HepG2 (cell line): ENCODE data around the gene BIRC3. TPM values are rescaled to one million over a fixed set of nuclear protein-coding genes. Genes with fewer than 3 reads are reported as not detected.

Experiments used
- BORCS8-MEF2B ChIP-seq: sonication (generic); formaldehyde crosslinking; IDR thresholded peaks from 2 replicates; pipeline ENCODE4 v1.8.0; 2022; ENCODE audit warnings: mild to moderate bottlenecking, missing genetic modification reagents
- DDIT3 ChIP-seq: sonication (generic); formaldehyde crosslinking; IDR thresholded peaks from 2 replicates; pipeline ENCODE4 v1.4.0; 2020; ENCODE audit warnings: mild to moderate bottlenecking, missing genetic modification reagents
- FOXP1 ChIP-seq, 2 experiments: fragments of 450-650 bp in 1 of 2; IDR thresholded peaks; 2 replicates each; pipeline ENCODE4 v1.6.1; 2017 to 2018; ENCODE audit warnings: antibody characterized with exemption in 1 of 2
- HNRNPL ChIP-seq: fragments of 200-400 bp; formaldehyde crosslinking; IDR thresholded peaks from 2 replicates; pipeline ENCODE4 v1.6.1; 2017; ENCODE audit warnings: mild to moderate bottlenecking, low read depth, low read length
- KDM5A ChIP-seq: fragments of 200-600 bp; sonication (generic); IDR thresholded peaks from 2 replicates; pipeline ENCODE4 v1.7.0; 2018; ENCODE audit warnings: antibody characterized with exemption, mild to moderate bottlenecking, low read length, borderline replicate concordance
- MEIS2 ChIP-seq: sonication (generic); formaldehyde crosslinking; IDR thresholded peaks from 2 replicates; pipeline ENCODE4 v1.9.0; 2021; ENCODE audit warnings: mild to moderate bottlenecking, missing genetic modification reagents
- NR3C1 ChIP-seq: sonication (generic); formaldehyde crosslinking; IDR thresholded peaks from 2 replicates; pipeline ENCODE4 v1.4.0; 2020; ENCODE audit warnings: missing genetic modification reagents
- REPIN1 ChIP-seq: sonication (generic); formaldehyde crosslinking; IDR thresholded peaks from 2 replicates; pipeline ENCODE4 v1.8.0; 2022; ENCODE audit warnings: missing genetic modification reagents, low read depth, mild to moderate bottlenecking, borderline replicate concordance
- SIN3A ChIP-seq: IDR thresholded peaks from 2 replicates; pipeline ENCODE4 v1.6.1; 2011; ENCODE audit warnings: low read depth, mild to moderate bottlenecking, control low read depth, low read length, borderline replicate concordance
- ZFP41 ChIP-seq: sonication (generic); formaldehyde crosslinking; IDR thresholded peaks from 2 replicates; pipeline ENCODE4 v1.4.0; 2020; ENCODE audit warnings: mild to moderate bottlenecking, missing genetic modification reagents, borderline replicate concordance
- ZFYVE20 ChIP-seq: sonication (generic); formaldehyde crosslinking; IDR thresholded peaks from 2 replicates; pipeline ENCODE4 v1.8.0; 2023; ENCODE audit warnings: low read depth, mild to moderate bottlenecking, moderate library complexity, missing genetic modification reagents, borderline replicate concordance
- ZMYM2 ChIP-seq: sonication (generic); formaldehyde crosslinking; IDR thresholded peaks from 2 replicates; pipeline ENCODE4 v1.8.0; 2022; ENCODE audit warnings: mild to moderate bottlenecking, missing genetic modification reagents
- ZNF253 ChIP-seq: sonication (generic); formaldehyde crosslinking; IDR thresholded peaks from 2 replicates; pipeline ENCODE4 v1.8.0; 2022; ENCODE audit warnings: mild to moderate bottlenecking, missing genetic modification reagents, borderline replicate concordance
- ZNF34 ChIP-seq: sonication (generic); formaldehyde crosslinking; IDR thresholded peaks from 2 replicates; pipeline ENCODE4 v1.4.0; 2020; ENCODE audit warnings: mild to moderate bottlenecking, missing genetic modification reagents, borderline replicate concordance
- ZNF598 ChIP-seq: sonication (generic); formaldehyde crosslinking; IDR thresholded peaks from 2 replicates; pipeline ENCODE4 v1.5.1; 2020; ENCODE audit warnings: mild to moderate bottlenecking, missing genetic modification reagents, borderline replicate concordance
- ZNF747 ChIP-seq: sonication (generic); formaldehyde crosslinking; IDR thresholded peaks from 2 replicates; pipeline ENCODE4 v1.8.1; 2023; ENCODE audit warnings: missing genetic modification reagents, mild to moderate bottlenecking, borderline replicate concordance
- ZNF790 ChIP-seq: sonication (generic); formaldehyde crosslinking; IDR thresholded peaks from 2 replicates; pipeline ENCODE4 v1.8.0; 2022; ENCODE audit warnings: missing genetic modification reagents, mild to moderate bottlenecking, borderline replicate concordance
- ZSCAN29 ChIP-seq: sonication (generic); formaldehyde crosslinking; conservative IDR thresholded peaks from 2 replicates; pipeline ENCODE4 v1.4.0; 2020; ENCODE audit warnings: mild to moderate bottlenecking, missing genetic modification reagents
- polyA plus RNA-seq, 8 experiments: library from polyadenylated mRNA; depleted of rRNA in 3 of 8; stranded (reverse) in 7 of 8; unstranded in 1 of 8; fragments of >200 nt; fragmentation: Illumina TruSeq in 4 of 8; extraction: Trizol in 4 of 8; gene quantifications; 2 replicates each; pipeline versions ENCODE4 v1.2.1 to v1.2.3, GENCODE V29; 2011 to 2016; ENCODE audit warnings: low read depth in 4 of 8, missing spikeins in 1 of 8, mixed read lengths in 1 of 8; ENCODE audit not compliant: insufficient read depth in 1 of 8
- total RNA-seq, 5 experiments: library from RNA; depleted of rRNA; stranded (reverse); fragments of >200 nt; fragmentation: Illumina TruSeq; extraction: Trizol; gene quantifications; 2 replicates each; pipeline ENCODE4 v1.2.3, GENCODE V29; 2016; ENCODE audit warnings: low read depth in 1 of 5
- TF ChIP-seq, protein P1 (sequence below): sonication (generic); formaldehyde crosslinking; IDR thresholded peaks from 2 replicates; pipeline ENCODE4 v1.4.0; 2020; ENCODE audit warnings: missing genetic modification reagents, borderline replicate concordance
- TF ChIP-seq, protein P2 (sequence below): sonication (generic); formaldehyde crosslinking; IDR thresholded peaks from 2 replicates; pipeline ENCODE4 v1.4.0; 2020; ENCODE audit warnings: mild to moderate bottlenecking, missing genetic modification reagents
- TF ChIP-seq, protein P3 (sequence below): sonication (generic); formaldehyde crosslinking; IDR thresholded peaks from 2 replicates; pipeline ENCODE4 v1.4.0; 2020; ENCODE audit warnings: mild to moderate bottlenecking, missing genetic modification reagents

Gene BIRC3
- total and polyA plus RNA-seq, 2 of the 13 experiments (the other 11 are each of a cell fraction or from before 2014, with no cell fraction given) = 0.41 to 4.2 TPM

GRCh38 chr11:102317099-102317767 lies at the start of gene BIRC3 (continued):
- TF ChIP-seq, protein P1, sequence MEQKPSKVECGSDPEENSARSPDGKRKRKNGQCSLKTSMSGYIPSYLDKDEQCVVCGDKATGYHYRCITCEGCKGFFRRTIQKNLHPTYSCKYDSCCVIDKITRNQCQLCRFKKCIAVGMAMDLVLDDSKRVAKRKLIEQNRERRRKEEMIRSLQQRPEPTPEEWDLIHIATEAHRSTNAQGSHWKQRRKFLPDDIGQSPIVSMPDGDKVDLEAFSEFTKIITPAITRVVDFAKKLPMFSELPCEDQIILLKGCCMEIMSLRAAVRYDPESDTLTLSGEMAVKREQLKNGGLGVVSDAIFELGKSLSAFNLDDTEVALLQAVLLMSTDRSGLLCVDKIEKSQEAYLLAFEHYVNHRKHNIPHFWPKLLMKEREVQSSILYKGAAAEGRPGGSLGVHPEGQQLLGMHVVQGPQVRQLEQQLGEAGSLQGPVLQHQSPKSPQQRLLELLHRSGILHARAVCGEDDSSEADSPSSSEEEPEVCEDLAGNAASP = no peak
- TF ChIP-seq SIN3A (peak; percentile 61; the same call in 1 of the 2 replicates), NR3C1 (CRISPR knock-in tag) (no peak), ZMYM2 (no peak; the same call in none of the 2 replicates), ZSCAN29 (CRISPR knock-in tag) (no peak), ZNF790 (CRISPR knock-in tag) (no peak), BORCS8-MEF2B (CRISPR knock-in tag) (peak; percentile 61; the same call in 1 of the 2 replicates), HNRNPL (peak; percentile 94), ZNF34 (no peak), ZNF598 (CRISPR knock-in tag) (peak; percentile 67), FOXP1 (IDR thresholded peaks at IDR 0.05) (no peak), FOXP1 (CRISPR knock-in tag; IDR thresholded peaks at IDR 0.05) (no peak), ZNF747 (CRISPR knock-in tag) (no peak; the same call in 1 of the 2 replicates), ZFP41 (CRISPR knock-in tag) (no peak), DDIT3 (CRISPR knock-in tag) (no peak), REPIN1 (peak; percentile 88), MEIS2 (CRISPR knock-in tag) (no peak), ZFYVE20 (CRISPR knock-in tag) (no peak), KDM5A (no peak), ZNF253 (CRISPR knock-in tag) (0 out of 2 replicates have a peak, but pooled peaks have one; percentile 80)
- TF ChIP-seq, protein P2, sequence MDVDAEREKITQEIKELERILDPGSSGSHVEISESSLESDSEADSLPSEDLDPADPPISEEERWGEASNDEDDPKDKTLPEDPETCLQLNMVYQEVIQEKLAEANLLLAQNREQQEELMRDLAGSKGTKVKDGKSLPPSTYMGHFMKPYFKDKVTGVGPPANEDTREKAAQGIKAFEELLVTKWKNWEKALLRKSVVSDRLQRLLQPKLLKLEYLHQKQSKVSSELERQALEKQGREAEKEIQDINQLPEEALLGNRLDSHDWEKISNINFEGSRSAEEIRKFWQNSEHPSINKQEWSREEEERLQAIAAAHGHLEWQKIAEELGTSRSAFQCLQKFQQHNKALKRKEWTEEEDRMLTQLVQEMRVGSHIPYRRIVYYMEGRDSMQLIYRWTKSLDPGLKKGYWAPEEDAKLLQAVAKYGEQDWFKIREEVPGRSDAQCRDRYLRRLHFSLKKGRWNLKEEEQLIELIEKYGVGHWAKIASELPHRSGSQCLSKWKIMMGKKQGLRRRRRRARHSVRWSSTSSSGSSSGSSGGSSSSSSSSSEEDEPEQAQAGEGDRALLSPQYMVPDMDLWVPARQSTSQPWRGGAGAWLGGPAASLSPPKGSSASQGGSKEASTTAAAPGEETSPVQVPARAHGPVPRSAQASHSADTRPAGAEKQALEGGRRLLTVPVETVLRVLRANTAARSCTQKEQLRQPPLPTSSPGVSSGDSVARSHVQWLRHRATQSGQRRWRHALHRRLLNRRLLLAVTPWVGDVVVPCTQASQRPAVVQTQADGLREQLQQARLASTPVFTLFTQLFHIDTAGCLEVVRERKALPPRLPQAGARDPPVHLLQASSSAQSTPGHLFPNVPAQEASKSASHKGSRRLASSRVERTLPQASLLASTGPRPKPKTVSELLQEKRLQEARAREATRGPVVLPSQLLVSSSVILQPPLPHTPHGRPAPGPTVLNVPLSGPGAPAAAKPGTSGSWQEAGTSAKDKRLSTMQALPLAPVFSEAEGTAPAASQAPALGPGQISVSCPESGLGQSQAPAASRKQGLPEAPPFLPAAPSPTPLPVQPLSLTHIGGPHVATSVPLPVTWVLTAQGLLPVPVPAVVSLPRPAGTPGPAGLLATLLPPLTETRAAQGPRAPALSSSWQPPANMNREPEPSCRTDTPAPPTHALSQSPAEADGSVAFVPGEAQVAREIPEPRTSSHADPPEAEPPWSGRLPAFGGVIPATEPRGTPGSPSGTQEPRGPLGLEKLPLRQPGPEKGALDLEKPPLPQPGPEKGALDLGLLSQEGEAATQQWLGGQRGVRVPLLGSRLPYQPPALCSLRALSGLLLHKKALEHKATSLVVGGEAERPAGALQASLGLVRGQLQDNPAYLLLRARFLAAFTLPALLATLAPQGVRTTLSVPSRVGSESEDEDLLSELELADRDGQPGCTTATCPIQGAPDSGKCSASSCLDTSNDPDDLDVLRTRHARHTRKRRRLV (CRISPR knock-in tag) = no peak
- TF ChIP-seq, protein P3, sequence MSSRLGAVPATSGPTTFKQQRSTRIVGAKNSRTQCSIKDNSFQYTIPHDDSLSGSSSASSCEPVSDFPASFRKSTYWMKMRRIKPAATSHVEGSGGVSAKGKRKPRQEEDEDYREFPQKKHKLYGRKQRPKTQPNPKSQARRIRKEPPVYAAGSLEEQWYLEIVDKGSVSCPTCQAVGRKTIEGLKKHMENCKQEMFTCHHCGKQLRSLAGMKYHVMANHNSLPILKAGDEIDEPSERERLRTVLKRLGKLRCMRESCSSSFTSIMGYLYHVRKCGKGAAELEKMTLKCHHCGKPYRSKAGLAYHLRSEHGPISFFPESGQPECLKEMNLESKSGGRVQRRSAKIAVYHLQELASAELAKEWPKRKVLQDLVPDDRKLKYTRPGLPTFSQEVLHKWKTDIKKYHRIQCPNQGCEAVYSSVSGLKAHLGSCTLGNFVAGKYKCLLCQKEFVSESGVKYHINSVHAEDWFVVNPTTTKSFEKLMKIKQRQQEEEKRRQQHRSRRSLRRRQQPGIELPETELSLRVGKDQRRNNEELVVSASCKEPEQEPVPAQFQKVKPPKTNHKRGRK (CRISPR knock-in tag) = no peak
